Endothelial cell of umbilical vein (primary cell): Measurements from ENCODE around the gene PCDH9.

Experiments
- EZH2 ChIP-seq: IDR thresholded peaks from 2 replicates; pipeline ENCODE4 v1.6.1; 2012; ENCODE audit warnings: borderline replicate concordance, low read depth, mild to moderate bottlenecking, moderate library complexity, low read length, inconsistent platforms; ENCODE audit not compliant: severe bottlenecking
- POLR2A ChIP-seq: IDR thresholded peaks from 2 replicates; pipeline ENCODE4 v1.6.1; 2012; ENCODE audit warnings: low read depth, mild to moderate bottlenecking, control low read depth, low read length
- POLR2AphosphoS5 ChIP-seq: IDR thresholded peaks from 2 replicates; pipeline ENCODE4 v1.6.1; 2012; ENCODE audit warnings: low read depth, mild to moderate bottlenecking, control low read depth, low read length, moderate library complexity; ENCODE audit not compliant: insufficient read depth
- TF ChIP-seq, protein P1 (sequence below), 2 donors: IDR thresholded peaks; 1 replicate in 1 of 2; 2 replicates in 1 of 2; pipeline ENCODE4 v1.5.1; 2011; ENCODE audit warnings: low read length in 2 of 2, mild to moderate bottlenecking in 2 of 2, moderate library complexity in 2 of 2, control low read depth in 1 of 2, inconsistent platforms in 1 of 2, low read depth in 1 of 2; ENCODE audit not compliant: insufficient read depth in 1 of 2; ENCODE audit errors: extremely low read depth in 1 of 2

DNA sequence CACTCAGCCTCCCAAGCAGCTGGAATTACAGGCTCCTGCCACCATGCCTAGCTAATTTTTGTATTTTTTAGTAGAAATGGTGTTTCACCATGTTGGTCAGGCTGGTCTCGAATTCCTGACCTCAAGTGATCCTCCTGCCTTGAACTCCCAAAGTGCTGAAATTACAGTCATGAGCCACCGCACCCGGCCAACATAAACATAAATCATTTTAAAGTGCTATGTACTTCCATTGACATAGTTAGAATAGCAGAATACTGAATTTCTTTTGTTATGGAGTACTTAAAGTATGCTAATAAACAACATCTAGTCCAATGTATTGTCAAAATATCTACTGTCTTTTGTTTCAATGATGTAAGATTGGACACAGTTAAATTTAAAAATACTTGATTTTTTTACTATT, 539.0 kb downstream of the PCDH9 start:
- TF ChIP-seq, protein P1, sequence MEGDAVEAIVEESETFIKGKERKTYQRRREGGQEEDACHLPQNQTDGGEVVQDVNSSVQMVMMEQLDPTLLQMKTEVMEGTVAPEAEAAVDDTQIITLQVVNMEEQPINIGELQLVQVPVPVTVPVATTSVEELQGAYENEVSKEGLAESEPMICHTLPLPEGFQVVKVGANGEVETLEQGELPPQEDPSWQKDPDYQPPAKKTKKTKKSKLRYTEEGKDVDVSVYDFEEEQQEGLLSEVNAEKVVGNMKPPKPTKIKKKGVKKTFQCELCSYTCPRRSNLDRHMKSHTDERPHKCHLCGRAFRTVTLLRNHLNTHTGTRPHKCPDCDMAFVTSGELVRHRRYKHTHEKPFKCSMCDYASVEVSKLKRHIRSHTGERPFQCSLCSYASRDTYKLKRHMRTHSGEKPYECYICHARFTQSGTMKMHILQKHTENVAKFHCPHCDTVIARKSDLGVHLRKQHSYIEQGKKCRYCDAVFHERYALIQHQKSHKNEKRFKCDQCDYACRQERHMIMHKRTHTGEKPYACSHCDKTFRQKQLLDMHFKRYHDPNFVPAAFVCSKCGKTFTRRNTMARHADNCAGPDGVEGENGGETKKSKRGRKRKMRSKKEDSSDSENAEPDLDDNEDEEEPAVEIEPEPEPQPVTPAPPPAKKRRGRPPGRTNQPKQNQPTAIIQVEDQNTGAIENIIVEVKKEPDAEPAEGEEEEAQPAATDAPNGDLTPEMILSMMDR (IDR thresholded peaks at IDR 0.05; ENCODE audit: extremely low read depth in 1 of 2, insufficient read depth in 1 of 2, low read depth in 1 of 2, low read length in 2 of 2), result no peak
- TF ChIP-seq POLR2AphosphoS5 (no peak), POLR2A (no peak), EZH2 (no peak)
